GM12878 (cell line): Measurements from ENCODE around the gene COLQ. TPM values are rescaled to one million over a fixed set of nuclear protein-coding genes. Genes with fewer than 3 reads are reported as not detected.

Experiments used
- BACH1 ChIP-seq: fragments of 450-650 bp; IDR thresholded peaks from 2 replicates; pipeline ENCODE4 v1.6.1; 2017; ENCODE audit warnings: mild to moderate bottlenecking, borderline replicate concordance
- CBX3 ChIP-seq: fragments of 200-600 bp; sonication (generic); IDR thresholded peaks from 2 replicates; pipeline ENCODE4 v1.6.1; 2016; ENCODE audit warnings: low read depth, borderline replicate concordance
- DPF2 ChIP-seq: fragments of 450-650 bp; IDR thresholded peaks from 2 replicates; pipeline ENCODE4 v1.6.1; 2017; ENCODE audit warnings: mild to moderate bottlenecking
- EED ChIP-seq: sonication (generic); IDR thresholded peaks from 2 replicates; pipeline ENCODE4 v1.6.1; 2016; ENCODE audit warnings: antibody characterized with exemption, low read depth
- ELK1 ChIP-seq: IDR thresholded peaks from 2 replicates; pipeline ENCODE4 v1.6.1; 2012; ENCODE audit warnings: low read depth, low read length, improper control_type of control experiment
- ETV6 ChIP-seq, 2 experiments: fragments of 450-650 bp in 1 of 2; IDR thresholded peaks in 1 of 2; conservative IDR thresholded peaks in 1 of 2; 2 replicates each; pipeline ENCODE4 v1.6.1; 2014; ENCODE audit warnings: antibody characterized with exemption in 1 of 2, borderline replicate concordance in 1 of 2, low read depth in 1 of 2, mild to moderate bottlenecking in 1 of 2, moderate library complexity in 1 of 2
- IKZF1 ChIP-seq: fragments of 450-650 bp; conservative IDR thresholded peaks from 2 replicates; pipeline ENCODE4 v1.6.1; 2017; ENCODE audit warnings: antibody characterized with exemption, mild to moderate bottlenecking
- IRF4 ChIP-seq: IDR thresholded peaks from 2 replicates; pipeline ENCODE4 v1.6.1; 2011; ENCODE audit warnings: low read depth, low read length
- MLLT1 ChIP-seq: fragments of 450-650 bp; IDR thresholded peaks from 2 replicates; pipeline ENCODE4 v1.6.1; 2016; ENCODE audit warnings: mild to moderate bottlenecking
- MXI1 ChIP-seq: fragments of 150-350 bp; IDR thresholded peaks from 2 replicates; pipeline ENCODE4 v1.6.1; 2011; ENCODE audit warnings: low read depth, mild to moderate bottlenecking, inconsistent platforms, low read length, improper control_type of control experiment
- POLR2AphosphoS5 ChIP-seq: IDR thresholded peaks from 2 replicates; pipeline ENCODE4 v1.6.1; 2011; ENCODE audit warnings: mild to moderate bottlenecking, low read length, inconsistent platforms
- TAF1 ChIP-seq: IDR thresholded peaks from 2 replicates; pipeline ENCODE4 v1.6.1; 2011; ENCODE audit warnings: mild to moderate bottlenecking, low read depth, low read length, borderline replicate concordance
- ZSCAN29 ChIP-seq: fragments of 450-650 bp; IDR thresholded peaks from 2 replicates; pipeline ENCODE4 v1.6.1; 2017; ENCODE audit warnings: mild to moderate bottlenecking, moderate library complexity
- polyA plus RNA-seq, 11 experiments: library from polyadenylated mRNA; depleted of rRNA in 4 of 11; unstranded in 6 of 11; stranded (reverse) in 5 of 11; fragments of >200 nt; fragmentation: Nextera tagmentation in 4 of 11; fragmentation: Illumina TruSeq in 1 of 11; extraction: Ambion mirVana in 4 of 11; extraction: Trizol in 1 of 11; gene quantifications; 1 replicate in 1 of 11; 2 replicates in 10 of 11; pipeline versions ENCODE4 v1.2.1 to v1.2.3, GENCODE V29; 2011 to 2016; ENCODE audit warnings: inconsistent platforms in 2 of 11, missing spikeins in 2 of 11, low read depth in 1 of 11
- total RNA-seq, 4 experiments: library from RNA; depleted of rRNA in 3 of 4; stranded (reverse); fragments of >200 nt in 3 of 4; fragmentation: Illumina TruSeq in 1 of 4; extraction: Trizol in 1 of 4; gene quantifications; 2 replicates each; pipeline versions ENCODE4 v1.2.1 to v1.2.3, GENCODE V29; 2013 to 2021
- TF ChIP-seq, protein P1 (sequence below): fragments of 450-650 bp; IDR thresholded peaks from 2 replicates; pipeline ENCODE4 v1.6.1; 2018; ENCODE audit warnings: mild to moderate bottlenecking, low read depth, moderate library complexity; ENCODE audit not compliant: partially characterized antibody
- TF ChIP-seq, protein P2 (sequence below): IDR thresholded peaks from 2 replicates; pipeline ENCODE4 v1.6.1; 2011; ENCODE audit warnings: low read depth, mild to moderate bottlenecking, low read length, moderate library complexity, borderline replicate concordance; ENCODE audit errors: extremely low read depth

COLQ gene
- total and polyA plus RNA-seq, 10 of the 15 experiments (the other 5 are each of a cell fraction or from before 2014, with no cell fraction given): 0.13 to 2.7 (median 0.70) TPM

DNA sequence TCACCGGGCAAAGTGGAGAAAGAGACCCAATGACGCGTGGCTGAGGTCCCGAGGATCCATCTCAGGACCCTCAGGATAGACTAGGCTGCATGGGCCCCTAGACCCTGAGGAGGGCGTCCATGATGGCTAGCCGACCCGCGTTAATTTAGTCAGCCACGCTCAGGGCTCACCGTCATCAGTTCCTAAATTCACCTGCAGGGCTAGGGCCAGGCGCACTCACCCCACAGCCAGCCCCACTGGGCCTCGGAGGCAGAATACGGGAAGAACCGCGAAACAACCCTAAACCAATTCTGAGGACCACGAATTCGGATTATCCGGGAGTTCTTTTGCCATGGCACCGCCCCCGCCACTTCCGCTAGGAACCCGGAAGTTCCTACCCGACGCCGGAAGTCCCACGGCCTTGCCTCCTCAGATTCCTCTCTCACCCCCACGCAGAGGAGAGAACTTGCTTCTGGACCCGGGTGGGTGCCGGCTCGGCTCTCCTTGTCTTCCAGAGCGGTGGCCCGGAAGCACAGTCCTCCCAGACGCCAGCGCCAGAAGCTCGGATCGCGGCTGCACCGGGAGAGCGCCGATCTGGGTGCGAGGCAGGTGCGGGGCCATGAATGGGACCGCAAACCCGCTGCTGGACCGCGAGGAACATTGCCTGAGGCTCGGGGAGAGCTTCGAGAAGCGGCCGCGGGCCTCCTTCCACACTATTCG lies 94.2 kb downstream of the COLQ start, which contains the start of the genes EAF1 and METTL6 (continued):
- TF ChIP-seq, protein P1, sequence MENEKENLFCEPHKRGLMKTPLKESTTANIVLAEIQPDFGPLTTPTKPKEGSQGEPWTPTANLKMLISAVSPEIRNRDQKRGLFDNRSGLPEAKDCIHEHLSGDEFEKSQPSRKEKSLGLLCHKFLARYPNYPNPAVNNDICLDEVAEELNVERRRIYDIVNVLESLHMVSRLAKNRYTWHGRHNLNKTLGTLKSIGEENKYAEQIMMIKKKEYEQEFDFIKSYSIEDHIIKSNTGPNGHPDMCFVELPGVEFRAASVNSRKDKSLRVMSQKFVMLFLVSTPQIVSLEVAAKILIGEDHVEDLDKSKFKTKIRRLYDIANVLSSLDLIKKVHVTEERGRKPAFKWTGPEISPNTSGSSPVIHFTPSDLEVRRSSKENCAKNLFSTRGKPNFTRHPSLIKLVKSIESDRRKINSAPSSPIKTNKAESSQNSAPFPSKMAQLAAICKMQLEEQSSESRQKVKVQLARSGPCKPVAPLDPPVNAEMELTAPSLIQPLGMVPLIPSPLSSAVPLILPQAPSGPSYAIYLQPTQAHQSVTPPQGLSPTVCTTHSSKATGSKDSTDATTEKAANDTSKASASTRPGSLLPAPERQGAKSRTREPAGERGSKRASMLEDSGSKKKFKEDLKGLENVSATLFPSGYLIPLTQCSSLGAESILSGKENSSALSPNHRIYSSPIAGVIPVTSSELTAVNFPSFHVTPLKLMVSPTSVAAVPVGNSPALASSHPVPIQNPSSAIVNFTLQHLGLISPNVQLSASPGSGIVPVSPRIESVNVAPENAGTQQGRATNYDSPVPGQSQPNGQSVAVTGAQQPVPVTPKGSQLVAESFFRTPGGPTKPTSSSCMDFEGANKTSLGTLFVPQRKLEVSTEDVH: peak; percentile 94
- TF ChIP-seq POLR2AphosphoS5: peak; percentile 88
- 0 out of 2 replicates have a peak, but pooled peaks have one; percentile 40 for TF ChIP-seq BACH1
- TF ChIP-seq ELK1: peak; percentile 53; the same call in 1 of the 2 replicates
- TF ChIP-seq MXI1: no peak; the same call in 1 of the 2 replicates
- TF ChIP-seq DPF2: peak; percentile 49; the same call in 1 of the 2 replicates
- 0 out of 2 replicates have a peak, but pooled peaks have one; percentile 5 for TF ChIP-seq IRF4
- peak; percentile 100 for TF ChIP-seq ZSCAN29
- TF ChIP-seq EED: peak; percentile 12; the same call in 1 of the 2 replicates
- TF ChIP-seq, protein P2, sequence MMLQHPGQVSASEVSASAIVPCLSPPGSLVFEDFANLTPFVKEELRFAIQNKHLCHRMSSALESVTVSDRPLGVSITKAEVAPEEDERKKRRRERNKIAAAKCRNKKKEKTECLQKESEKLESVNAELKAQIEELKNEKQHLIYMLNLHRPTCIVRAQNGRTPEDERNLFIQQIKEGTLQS: no peak
- no peak for TF ChIP-seq CBX3
- TF ChIP-seq TAF1: peak; percentile 57; the same call in 1 of the 2 replicates
- TF ChIP-seq IKZF1: peak; percentile 90
- TF ChIP-seq ETV6 (conservative IDR thresholded peaks at IDR 0.05 in 1 of 2, IDR thresholded peaks at IDR 0.05 in 1 of 2; ENCODE audit: borderline replicate concordance in 1 of 2, low read depth in 1 of 2): peak in 1 of 2 experiments; percentile 97; a peak in 2 of 4 replicates
- TF ChIP-seq MLLT1: 0 out of 2 replicates have a peak, but pooled peaks have one; percentile 28
